CD4-positive, alpha-beta T cell treated with Interleukin-15 for 1 hour (primary cell): ENCODE results near the gene TEX54.

Experiments used
- DNase-seq: peaks from one replicate; pipeline ENCODE4 v3.0.0-alpha.2; 2020

TEX54 gene

GRCh38 chr11:62782753-62783152, 49.9 kb downstream of the TEX54 start:
- no peak for DNase-seq
